HG02885 (cell line): ENCODE results near the gene MPND.

Source experiments
- ATAC-seq: cut with Tn5 transposase; IDR thresholded peaks from one replicate; pipeline ENCODE4 v1.9.1; 2021; ENCODE audit warnings: mild to moderate bottlenecking; ENCODE audit not compliant: unreplicated experiment, poor library complexity

Gene MPND

GRCh38 chr19:4343370-4344307 lies at the start of gene MPND:
Gene MPND (plus strand): TSS chr19:4343562. CDS start chr19:4343594, 32 bp downstream.
- peak; percentile 66 for ATAC-seq

GRCh38 chr19:4294389-4294788 lies 49.0 kb upstream of the MPND start:
- no peak for ATAC-seq

- ATAC-seq = no peak
These were observed 47.2 kb upstream of the MPND start for GRCh38 chr19:4295972-4296771.

GRCh38 chr19:4297901-4298809 lies 45.2 kb upstream of the MPND start:
- ATAC-seq = no peak

GRCh38 chr19:4298810-4299550 lies 44.4 kb upstream of the MPND start:
- no peak for ATAC-seq

- ATAC-seq = no peak
These were observed 42.8 kb upstream of the MPND start for GRCh38 chr19:4300589-4300988.

- no peak for ATAC-seq
These were observed 41.6 kb upstream of the MPND start for GRCh38 chr19:4301590-4302242.

- ATAC-seq = no peak
These were observed 41.1 kb upstream of the MPND start, which contains the start of gene TMIGD2 for GRCh38 chr19:4302243-4302640. Gene TMIGD2 (minus strand): TSS chr19:4302389. CDS start chr19:4302385, 4 bp downstream.

GRCh38 chr19:4303819-4304537 lies 39.4 kb upstream of the MPND start:
- ATAC-seq = no peak

- ATAC-seq = no peak
These were observed 38.7 kb upstream of the MPND start, which contains the start of gene FSD1 for GRCh38 chr19:4304538-4305256. Gene FSD1 (plus strand): TSS chr19:4304598. CDS start chr19:4304747, 149 bp downstream.

GRCh38 chr19:4305257-4305612 lies 38.1 kb upstream of the MPND start:
- no peak for ATAC-seq

GRCh38 chr19:4305659-4306058 lies 37.7 kb upstream of the MPND start:
- no peak for ATAC-seq

- ATAC-seq = no peak
These were observed 32.9 kb upstream of the MPND start for GRCh38 chr19:4310247-4311121.

GRCh38 chr19:4313847-4314490 lies 29.4 kb upstream of the MPND start:
- ATAC-seq = no peak

- no peak for ATAC-seq
These were observed 26.4 kb upstream of the MPND start for GRCh38 chr19:4316956-4317355.

- ATAC-seq = no peak
These were observed 24.9 kb upstream of the MPND start for GRCh38 chr19:4318460-4318859.
